H1 (cell line): ENCODE data around the gene RRAD. TPM values are rescaled to one million over a fixed set of nuclear protein-coding genes. Genes with fewer than 3 reads are reported as not detected.

Source experiments
- CTCF ChIA-PET: fragments of 300-600 bp; sonication (Branson Sonifier 250); formaldehyde crosslinking; loops from one replicate; lab custom pipeline; 2021; ENCODE audit not compliant: partially characterized antibody; lab: Charles Lee
- POLR2A ChIA-PET: fragments of 300-600 bp; sonication (Branson Sonifier 250); formaldehyde crosslinking; loops from one replicate; lab custom pipeline; 2021; ENCODE audit warnings: inconsistent platforms; ENCODE audit not compliant: partially characterized antibody; lab: Charles Lee
- DNase-seq, 2 experiments: peaks; one replicate each; pipeline versions ENCODE4 v3.0.0 to v3.0.0-alpha.2; 2010 to 2022; ENCODE audit warnings: low spot score in 2 of 2, low read depth in 1 of 2, mixed read lengths in 1 of 2
- FAIRE-seq: peaks from 2 replicates; lab custom pipeline; 2011; peaks lifted over from hg19 to GRCh38; lab: Jason Lieb, UNC
- H2AFZ ChIP-seq: 2 replicates; pipeline ENCODE4 v1.8.1; 2012; ENCODE audit warnings: low read length, inconsistent platforms
- H2AK5ac ChIP-seq: 2 replicates; pipeline ENCODE4 v1.6.1; 2013; ENCODE audit warnings: low read depth, low read length
- H2BK120ac ChIP-seq: replicated peaks from 2 replicates; pipeline ENCODE3; 2013; ENCODE audit warnings: low read depth, low read length, inconsistent platforms
- H2BK12ac ChIP-seq: 2 replicates; pipeline ENCODE4 v1.6.1; 2013; ENCODE audit warnings: low read depth, low read length
- H2BK15ac ChIP-seq: 2 replicates; pipeline ENCODE4 v1.6.1; 2013; ENCODE audit warnings: low read length
- H2BK20ac ChIP-seq: 2 replicates; pipeline ENCODE4 v1.6.1; 2013; ENCODE audit warnings: low read length
- H2BK5ac ChIP-seq: 2 replicates; pipeline ENCODE4 v1.6.1; 2013; ENCODE audit warnings: low read depth, low read length
- H3K14ac ChIP-seq: 2 replicates; pipeline ENCODE4 v1.6.1; 2013; ENCODE audit warnings: inconsistent platforms; ENCODE audit not compliant: insufficient read length
- H3K18ac ChIP-seq: 2 replicates; pipeline ENCODE4 v1.6.1; 2013; ENCODE audit warnings: low read length; ENCODE audit errors: extremely low read depth
- H3K23ac ChIP-seq: 2 replicates; pipeline ENCODE4 v1.6.1; 2013; ENCODE audit warnings: inconsistent platforms; ENCODE audit not compliant: insufficient read length
- H3K23me2 ChIP-seq: 2 replicates; pipeline ENCODE4 v1.6.1; 2013; ENCODE audit warnings: low read depth, low read length
- H3K27ac ChIP-seq: 2 replicates; pipeline ENCODE4 v1.6.1; 2011; ENCODE audit warnings: low read depth, low read length, inconsistent platforms
- H3K27me3 ChIP-seq, 4 experiments: replicated peaks in 1 of 4; 1 replicate in 1 of 4; 2 replicates in 3 of 4; pipeline versions ENCODE4 v1.6.1 to v1.8.1; 2011 to 2013; ENCODE audit warnings: low read length in 3 of 4, mild to moderate bottlenecking in 3 of 4, inconsistent platforms in 2 of 4, mixed read lengths in 2 of 4, moderate library complexity in 1 of 4; ENCODE audit not compliant: control insufficient read depth in 3 of 4, insufficient read depth in 3 of 4; ENCODE audit errors: extremely low read depth in 1 of 4
- H3K36me3 ChIP-seq, 4 experiments: 2 replicates each; pipeline versions ENCODE4 v1.6.1 to v1.8.1; 2011 to 2013; ENCODE audit warnings: mild to moderate bottlenecking in 4 of 4, low read length in 3 of 4, moderate library complexity in 2 of 4, control low read depth in 1 of 4, inconsistent platforms in 1 of 4; ENCODE audit not compliant: insufficient read depth in 4 of 4, control insufficient read depth in 2 of 4
- H3K4ac ChIP-seq: replicated peaks from 2 replicates; pipeline ENCODE3; 2013; ENCODE audit warnings: low read length, low read depth, mixed read lengths, inconsistent platforms; ENCODE audit not compliant: insufficient read length
- H3K4me1 ChIP-seq, 4 experiments: replicated peaks in 1 of 4; 1 replicate in 1 of 4; 2 replicates in 3 of 4; pipeline versions ENCODE4 v1.6.1 to v1.8.1; 2011 to 2013; ENCODE audit warnings: low read length in 3 of 4, inconsistent platforms in 2 of 4, mixed read lengths in 1 of 4; ENCODE audit not compliant: insufficient read depth in 4 of 4, control insufficient read depth in 3 of 4
- H3K4me2 ChIP-seq, 2 experiments: 2 replicates each; pipeline versions ENCODE4 v1.6.1 to v1.8.1; 2011 to 2013; ENCODE audit warnings: low read depth in 2 of 2, low read length in 2 of 2, control low read depth in 1 of 2, inconsistent platforms in 1 of 2, mild to moderate bottlenecking in 1 of 2; ENCODE audit not compliant: insufficient read depth in 1 of 2
- H3K4me3 ChIP-seq, 4 experiments: fragments of 200-600, 300-600 bp in 1 of 4; sonication (generic), shearing (Covaris generic), sonication (Bioruptor Twin) in 1 of 4; 2 replicates each; pipeline versions ENCODE4 v1.5.1 to v1.8.1; 2011 to 2016; ENCODE audit warnings: low read length in 4 of 4, low read depth in 3 of 4, control low read depth in 2 of 4, inconsistent platforms in 2 of 4, mild to moderate bottlenecking in 2 of 4, mixed read lengths in 1 of 4, moderate library complexity in 1 of 4; ENCODE audit not compliant: insufficient read depth in 2 of 4; ENCODE audit errors: extremely low read depth in 1 of 4
- H3K56ac ChIP-seq: replicated peaks from 2 replicates; pipeline ENCODE3; 2013; ENCODE audit warnings: low read depth, mild to moderate bottlenecking, mixed read lengths, low read length, inconsistent platforms; ENCODE audit not compliant: insufficient read length
- H3K79me1 ChIP-seq: 2 replicates; pipeline ENCODE4 v1.6.1; 2013; ENCODE audit warnings: low read depth, low read length, control low read depth
- H3K79me2 ChIP-seq, 2 experiments: 2 replicates each; pipeline versions ENCODE4 v1.6.1 to v1.8.1; 2012 to 2013; ENCODE audit warnings: low read length in 2 of 2, mild to moderate bottlenecking in 2 of 2, inconsistent platforms in 1 of 2; ENCODE audit not compliant: insufficient read depth in 2 of 2, control insufficient read depth in 1 of 2
- H3K9ac ChIP-seq, 4 experiments: replicated peaks in 1 of 4; 1 replicate in 1 of 4; 2 replicates in 3 of 4; pipeline versions ENCODE4 v1.6.1 to v1.8.1; 2011 to 2013; ENCODE audit warnings: low read depth in 3 of 4, low read length in 3 of 4, control low read depth in 2 of 4, mild to moderate bottlenecking in 2 of 4, moderate library complexity in 2 of 4, inconsistent platforms in 1 of 4; ENCODE audit errors: extremely low read depth in 1 of 4
- H3K9me3 ChIP-seq, 2 experiments: 2 replicates each; pipeline versions ENCODE4 v1.6.1 to v1.8.1; 2012 to 2013; ENCODE audit warnings: mild to moderate bottlenecking in 2 of 2, moderate library complexity in 2 of 2, control low read depth in 1 of 2, inconsistent platforms in 1 of 2, low read depth in 1 of 2, low read length in 1 of 2, mixed read lengths in 1 of 2; ENCODE audit not compliant: insufficient read depth in 2 of 2
- H4K20me1 ChIP-seq, 2 experiments: replicated peaks in 1 of 2; 2 replicates each; pipeline versions ENCODE3 to v1.8.1; 2011 to 2013; ENCODE audit warnings: inconsistent platforms in 2 of 2, low read length in 2 of 2, mild to moderate bottlenecking in 1 of 2; ENCODE audit not compliant: insufficient read depth in 2 of 2, control insufficient read depth in 1 of 2
- H4K5ac ChIP-seq: 2 replicates; pipeline ENCODE4 v1.6.1; 2013; ENCODE audit warnings: low read length, low read depth, mixed read lengths, inconsistent platforms; ENCODE audit not compliant: insufficient read length
- H4K8ac ChIP-seq: 2 replicates; pipeline ENCODE4 v1.8.0; 2013; ENCODE audit warnings: mild to moderate bottlenecking, moderate library complexity, low read length, inconsistent platforms; ENCODE audit not compliant: insufficient read depth; ENCODE audit errors: extremely low read depth
- H4K91ac ChIP-seq: replicated peaks from 2 replicates; pipeline ENCODE3; 2013; ENCODE audit warnings: low read length, mixed read lengths, inconsistent platforms; ENCODE audit not compliant: insufficient read length
- CREB1 ChIP-seq: IDR thresholded peaks from 2 replicates; pipeline ENCODE4 v1.6.1; 2012; ENCODE audit warnings: inconsistent platforms
- SP1 ChIP-seq: IDR thresholded peaks from 2 replicates; pipeline ENCODE4 v1.6.1; 2011; ENCODE audit warnings: low read depth, low read length
- WGBS, 2 experiments: shearing (Covaris generic) in 1 of 2; methylation state at CpG; one replicate each; pipeline versions ENCODE4 v1.1.6 to v1.1.7; 2013 to 2015; ENCODE audit warnings: low lambda C conversion rate in 2 of 2, mixed read lengths in 2 of 2, inconsistent platforms in 1 of 2, low coverage in 1 of 2, missing lambda C conversion rate in 1 of 2; ENCODE audit not compliant: insufficient replicate concordance in 2 of 2, insufficient coverage in 1 of 2, insufficient read length in 1 of 2; ENCODE audit errors: extremely low coverage in 1 of 2, missing lambda C conversion rate in 1 of 2; 5-methylcytosine and 5-hydroxymethylcytosine counted together
- polyA plus RNA-seq, 7 experiments: library from polyadenylated mRNA; depleted of rRNA in 3 of 7; stranded (reverse) in 5 of 7; unstranded in 2 of 7; fragments of >200 nt in 5 of 7; fragments of 200-250 nt in 2 of 7; gene quantifications; 1 replicate in 5 of 7; 2 replicates in 1 of 7; 4 replicates in 1 of 7; pipeline versions ENCODE4 v1.2.1 to v1.2.3, GENCODE V29; 2011 to 2013; ENCODE audit warnings: missing spikeins in 2 of 7, mixed read lengths in 2 of 7
- total RNA-seq: library from RNA; stranded (reverse); fragmentation: NEBNext Ultra II Directional; extraction: Animal tissue kit (Norgen Biotek cat#: 25700); gene quantifications from 2 replicates; pipeline ENCODE4 v1.2.1, GENCODE V29; 2021

The RRAD gene
- total and polyA plus RNA-seq, 2 of the 8 experiments (the other 6 are each of a cell fraction or from before 2014, with no cell fraction given), result 0.17 TPM; not detected in 1

DNA sequence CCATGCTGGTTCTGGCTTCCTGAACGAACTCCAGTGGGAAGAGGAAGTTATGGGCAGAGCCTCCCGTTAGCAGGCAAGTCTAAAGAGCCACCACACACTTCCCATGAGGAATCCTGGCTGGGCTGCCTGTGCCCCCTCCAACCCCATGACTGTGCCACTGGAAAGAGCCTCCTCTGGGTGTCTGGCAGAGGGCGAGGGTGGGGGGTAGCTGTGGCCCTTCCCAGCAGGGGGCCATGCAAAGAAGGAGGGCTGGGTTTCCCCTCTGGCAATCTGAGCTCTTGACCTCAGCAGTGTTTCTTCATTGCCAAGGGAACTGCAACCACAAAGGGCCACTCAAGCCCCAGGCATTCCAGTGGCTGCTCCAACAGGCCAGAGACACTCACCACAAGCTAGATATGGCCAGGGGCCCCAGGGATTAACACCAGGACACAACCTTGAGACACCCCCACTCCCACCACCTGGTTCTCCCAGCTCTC is 1.7 kb upstream of the RRAD start:
- Histone ChIP-seq H2BK120ac (no peak overlapping the region), H3K36me3 (peaks cover 0 to 2% (median under 1%) of the 10 kb centered on the region in 4 experiments; a peak in 3 of 8 replicates), H2AFZ (no peak overlapping the region), H2BK5ac (no peak overlapping the region), H3K9me3 (no peaks in the 10 kb centered on the region), H4K8ac (no peak overlapping the region; the same call in 1 of the 2 replicates), H3K4me3 (no peak overlapping the region), H3K23ac (no peak overlapping the region), H3K18ac (no peak overlapping the region), H3K4me2 (no peak overlapping the region), H3K27ac (no peak overlapping the region), H3K14ac (no peak overlapping the region), H3K23me2 (peaks cover 4% of the 10 kb centered on the region; the same call in 1 of the 2 replicates), H3K4me1 (peaks cover 0 to 8% (median under 1%) of the 10 kb centered on the region in 4 experiments; a peak in 3 of 7 replicates), H4K5ac (no peak overlapping the region), H3K4ac (no peak overlapping the region), H2BK20ac (no peak overlapping the region), H3K79me2 (no peaks in the 10 kb centered on the region), H3K9ac (no peak overlapping the region), H2BK12ac (no peak overlapping the region), H2AK5ac (no peak overlapping the region), H3K27me3 (peaks cover 14 to 41% (median 35%) of the 10 kb centered on the region in 4 experiments; a peak in 6 of 7 replicates), H4K20me1 (no peaks in the 10 kb centered on the region), H4K91ac (no peak overlapping the region), H2BK15ac (no peak overlapping the region), H3K56ac (no peak overlapping the region), H3K79me1 (peaks cover 2% of the 10 kb centered on the region; the same call in 1 of the 2 replicates)
- ChIA-PET CTCF (interaction anchor here (0.8 to 27.5 kb wide), 5 partner anchors 16 to 228 kb away, joined by 3 to 1009 read pairs (median 5); partner anchors contain the start of genes CDH16, NAE1 and PDP2), POLR2A (interaction anchor here (1.2 to 2.3 kb wide), 4 partner anchors 31 to 97 kb away, joined by 3 to 7 read pairs (median 4); partner anchors contain the start of genes NAE1 and PDP2)
- WGBS, 2 experiments, result 72% methylated on average over 3 of the region's 3 CpGs; no CpG with 5 or more reads in 1 of the 2 experiments
- DNase-seq, result no peak
- no peak for FAIRE-seq
- TF ChIP-seq SP1 (0 out of 2 replicates have a peak, but pooled peaks have one; percentile 22), CREB1 (no peak)
